Dedifferentiated amniotic fluid mesenchymal stem cell (primary cell): Measurements from ENCODE around the gene TMEM18.

ENCODE experiments used
- DNase-seq: peaks from one replicate; pipeline ENCODE4 v3.0.0-alpha.2; 2016; ENCODE audit errors: extremely low spot score

Gene TMEM18

GRCh38 chr2:620471-621302, 56.5 kb downstream of the TMEM18 start:
- DNase-seq = no peak

- no peak for DNase-seq
Observed at GRCh38 chr2:620004-620403, 57.2 kb downstream of the TMEM18 start.

GRCh38 chr2:618422-618990, 58.7 kb downstream of the TMEM18 start:
- no peak for DNase-seq

- DNase-seq = no peak
Observed at GRCh38 chr2:618005-618404, 59.2 kb downstream of the TMEM18 start.
